ENCODE measurements around the gene CSPG4. TPM values are rescaled to one million over a fixed set of nuclear protein-coding genes. Genes with fewer than 3 reads are reported as not detected.
A peak's percentile ranks its signal among the peaks of the same experiment; 100 is the strongest.

Gene CSPG4
- total and polyA plus RNA-seq, 2 of the 13 experiments (the other 11 are each of a cell fraction or from before 2014, with no cell fraction given): 0.01 to 0.04 TPM

DNA sequence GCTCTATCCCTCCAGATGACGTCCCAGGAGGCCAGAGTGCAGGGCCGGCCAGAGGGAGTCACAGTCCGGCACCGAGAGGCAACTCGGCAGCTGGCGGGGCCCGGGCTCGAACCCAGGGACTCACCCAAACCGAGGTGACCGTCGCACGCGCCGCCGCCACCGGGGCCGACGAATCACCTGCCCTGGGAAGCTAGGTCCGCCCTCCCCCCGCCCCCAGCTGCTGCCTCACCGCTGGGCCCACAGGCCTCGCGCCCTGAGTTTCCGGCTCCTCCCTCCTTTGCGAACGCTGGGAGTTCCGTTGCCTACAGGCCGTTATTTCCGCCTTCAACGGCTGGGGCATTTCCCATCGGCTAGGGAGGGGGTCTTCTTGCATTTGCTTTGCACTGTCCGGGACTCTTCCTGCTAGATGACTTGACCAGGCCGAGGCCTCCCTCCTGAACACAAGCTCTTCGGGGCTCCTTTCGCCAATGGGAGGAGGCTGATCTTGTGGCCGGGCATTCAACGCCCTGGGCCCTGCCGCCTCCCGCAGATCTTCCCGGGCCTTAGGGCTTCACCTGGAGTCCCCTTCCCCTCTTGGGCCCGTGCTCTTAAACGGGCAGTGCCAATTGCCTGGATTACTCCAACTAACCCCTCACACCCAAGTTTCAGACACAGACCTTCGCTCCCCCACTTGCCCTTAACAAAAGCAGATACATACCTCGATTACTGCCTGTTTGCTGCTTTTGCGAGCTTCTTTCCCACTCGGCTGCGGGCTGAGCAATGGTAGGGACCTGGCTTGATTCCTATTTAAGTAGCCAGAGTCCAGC is 86.9 kb downstream of the CSPG4 start, which contains the start of gene SNUPN:
Gene SNUPN, minus strand, starts transcription at position 184 of the 806 bp plus-strand sequence. CDS start 4,674 bp downstream, outside the sequence.
- peak; percentile 91 for ATAC-seq
- BruUV-seq (replicated peaks): TSS peak; percentile 57
- Histone ChIP-seq H3K9me3 (ENCODE audit: low read length) (no peaks in the 10 kb centered on the region), H3K4me1 (ENCODE audit: insufficient read depth, low read length) (peaks cover 20% of the 10 kb centered on the region), H3K36me3 (replicated peaks in 1 of 2; ENCODE audit: control insufficient read depth in 1 of 2, insufficient read depth in 2 of 2, low read length in 2 of 2) (no peaks in the 10 kb centered on the region), H3K27ac (ENCODE audit: extremely low read length, insufficient read depth, low read length) (peak within 1 kb of the TSS; percentile 99), H3K27me3 (ENCODE audit: control insufficient read depth in 1 of 2, insufficient read depth in 2 of 2, low read length in 2 of 2) (no peaks in the 10 kb centered on the region; a peak in 1 of 5 replicates), H4K20me1 (ENCODE audit: insufficient read depth, low read length) (no peaks in the 10 kb centered on the region), H3K4me2 (ENCODE audit: low read depth, low read length) (peak within 1 kb of the TSS; percentile 76), H3K4me3 (replicated peaks in 1 of 3; ENCODE audit: insufficient read depth in 1 of 3, low read depth in 2 of 3, low read length in 3 of 3) (peak within 1 kb of the TSS; percentile 89 to 100 (median 100)), H3K79me2 (ENCODE audit: insufficient read depth, low read length) (no peaks in the 10 kb centered on the region), H3K9ac (ENCODE audit: insufficient read depth, low read depth, low read length) (peak within 1 kb of the TSS; percentile 93), H2AFZ (ENCODE audit: low read length) (no peak within 1 kb of the TSS)
- in situ Hi-C loops (cut with HindIII; ENCODE audit: extremely low pct_ligation_motif_present, low pct_unique_long_range_greater_than_20kb): no loop called here
- intact Hi-C loops (cut with micrococcal nuclease; ENCODE audit: unreplicated experiment): loop anchor here (2.0 to 5.0 kb wide), 4 partner anchors 15 to 173 kb away; partner anchors contain the start of genes IMP3, PTPN9 and SIN3A
- ChIA-PET CTCF (ENCODE audit: low intra/inter-chr PET ratio, low total read pairs) (no interaction called here), POLR2A (interaction anchor here (0.9 to 3.2 kb wide), 11 partner anchors 11 to 257 kb away, joined by 3 to 41 read pairs (median 10); partner anchors contain the start of genes IMP3, MAN2C1, PTPN9 and SIN3A)
- peak; percentile 85 for FAIRE-seq
- DNase-seq (ENCODE audit: low spot score): peak; percentile 91
- 0% methylated on average over 13 of the region's 47 CpGs for WGBS (ENCODE audit: low lambda C conversion rate)
- TF ChIP-seq NFE2L2 (IDR thresholded peaks at IDR 0.05; ENCODE audit: low read length) (peak; percentile 46; the same call in 1 of the 2 replicates), ZNF772 (CRISPR knock-in tag; IDR thresholded peaks at IDR 0.05) (peak; percentile 51), GABPA (IDR thresholded peaks at IDR 0.05; ENCODE audit: low read depth, low read length) (peak; percentile 78), GABPA (CRISPR knock-in tag; IDR thresholded peaks at IDR 0.05; ENCODE audit: low read depth) (peak; percentile 90), ZNF234 (CRISPR knock-in tag; conservative IDR thresholded peaks at IDR 0.05) (no peak), CCAR2 (optimal IDR thresholded peaks at IDR 0.05; ENCODE audit: low read depth, low read length) (no peak), TBX3 (IDR thresholded peaks at IDR 0.05; ENCODE audit: borderline replicate concordance) (peak; percentile 67), HOXA3 (CRISPR knock-in tag; IDR thresholded peaks at IDR 0.05) (peak; percentile 81), KLF11 (CRISPR knock-in tag; IDR thresholded peaks at IDR 0.05) (peak; percentile 61; the same call in 1 of the 2 replicates), TARDBP (CRISPR knock-in tag; IDR thresholded peaks at IDR 0.05) (peak; percentile 28; the same call in 1 of the 2 replicates)
- TF ChIP-seq, protein P1, sequence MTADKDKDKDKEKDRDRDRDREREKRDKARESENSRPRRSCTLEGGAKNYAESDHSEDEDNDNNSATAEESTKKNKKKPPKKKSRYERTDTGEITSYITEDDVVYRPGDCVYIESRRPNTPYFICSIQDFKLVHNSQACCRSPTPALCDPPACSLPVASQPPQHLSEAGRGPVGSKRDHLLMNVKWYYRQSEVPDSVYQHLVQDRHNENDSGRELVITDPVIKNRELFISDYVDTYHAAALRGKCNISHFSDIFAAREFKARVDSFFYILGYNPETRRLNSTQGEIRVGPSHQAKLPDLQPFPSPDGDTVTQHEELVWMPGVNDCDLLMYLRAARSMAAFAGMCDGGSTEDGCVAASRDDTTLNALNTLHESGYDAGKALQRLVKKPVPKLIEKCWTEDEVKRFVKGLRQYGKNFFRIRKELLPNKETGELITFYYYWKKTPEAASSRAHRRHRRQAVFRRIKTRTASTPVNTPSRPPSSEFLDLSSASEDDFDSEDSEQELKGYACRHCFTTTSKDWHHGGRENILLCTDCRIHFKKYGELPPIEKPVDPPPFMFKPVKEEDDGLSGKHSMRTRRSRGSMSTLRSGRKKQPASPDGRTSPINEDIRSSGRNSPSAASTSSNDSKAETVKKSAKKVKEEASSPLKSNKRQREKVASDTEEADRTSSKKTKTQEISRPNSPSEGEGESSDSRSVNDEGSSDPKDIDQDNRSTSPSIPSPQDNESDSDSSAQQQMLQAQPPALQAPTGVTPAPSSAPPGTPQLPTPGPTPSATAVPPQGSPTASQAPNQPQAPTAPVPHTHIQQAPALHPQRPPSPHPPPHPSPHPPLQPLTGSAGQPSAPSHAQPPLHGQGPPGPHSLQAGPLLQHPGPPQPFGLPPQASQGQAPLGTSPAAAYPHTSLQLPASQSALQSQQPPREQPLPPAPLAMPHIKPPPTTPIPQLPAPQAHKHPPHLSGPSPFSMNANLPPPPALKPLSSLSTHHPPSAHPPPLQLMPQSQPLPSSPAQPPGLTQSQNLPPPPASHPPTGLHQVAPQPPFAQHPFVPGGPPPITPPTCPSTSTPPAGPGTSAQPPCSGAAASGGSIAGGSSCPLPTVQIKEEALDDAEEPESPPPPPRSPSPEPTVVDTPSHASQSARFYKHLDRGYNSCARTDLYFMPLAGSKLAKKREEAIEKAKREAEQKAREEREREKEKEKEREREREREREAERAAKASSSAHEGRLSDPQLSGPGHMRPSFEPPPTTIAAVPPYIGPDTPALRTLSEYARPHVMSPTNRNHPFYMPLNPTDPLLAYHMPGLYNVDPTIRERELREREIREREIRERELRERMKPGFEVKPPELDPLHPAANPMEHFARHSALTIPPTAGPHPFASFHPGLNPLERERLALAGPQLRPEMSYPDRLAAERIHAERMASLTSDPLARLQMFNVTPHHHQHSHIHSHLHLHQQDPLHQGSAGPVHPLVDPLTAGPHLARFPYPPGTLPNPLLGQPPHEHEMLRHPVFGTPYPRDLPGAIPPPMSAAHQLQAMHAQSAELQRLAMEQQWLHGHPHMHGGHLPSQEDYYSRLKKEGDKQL (CRISPR knock-in tag; IDR thresholded peaks at IDR 0.05; ENCODE audit: low read depth): no peak
- TF ChIP-seq, protein P2, sequence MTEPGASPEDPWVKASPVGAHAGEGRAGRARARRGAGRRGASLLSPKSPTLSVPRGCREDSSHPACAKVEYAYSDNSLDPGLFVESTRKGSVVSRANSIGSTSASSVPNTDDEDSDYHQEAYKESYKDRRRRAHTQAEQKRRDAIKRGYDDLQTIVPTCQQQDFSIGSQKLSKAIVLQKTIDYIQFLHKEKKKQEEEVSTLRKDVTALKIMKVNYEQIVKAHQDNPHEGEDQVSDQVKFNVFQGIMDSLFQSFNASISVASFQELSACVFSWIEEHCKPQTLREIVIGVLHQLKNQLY (CRISPR knock-in tag; IDR thresholded peaks at IDR 0.05): peak; percentile 51; the same call in 1 of the 2 replicates

Measured in HepG2 (cell line).